Fibroblast of upper back skin (primary cell): ENCODE results near the gene CT47C1.

Experiments used
- DNase-seq: peaks from one replicate; pipeline ENCODE4 v3.0.0-alpha.2; 2013

CT47C1 gene

GRCh38 chrX:119075270-119076025, 2.7 kb downstream of the CT47C1 start:
- DNase-seq = no peak

- no peak for DNase-seq
Measured at GRCh38 chrX:119082278-119082677, 9.5 kb downstream of the CT47C1 start.

GRCh38 chrX:119084766-119085165, 12.0 kb downstream of the CT47C1 start:
- DNase-seq = no peak

- DNase-seq = no peak
Measured at GRCh38 chrX:119087121-119087520, 14.3 kb downstream of the CT47C1 start.

GRCh38 chrX:119089619-119090018, 16.8 kb downstream of the CT47C1 start:
- DNase-seq = no peak

GRCh38 chrX:119090627-119091026, 17.8 kb downstream of the CT47C1 start:
- no peak for DNase-seq

- peak; percentile 12 for DNase-seq
Measured at GRCh38 chrX:119093991-119094735, 21.4 kb downstream of the CT47C1 start.

- no peak for DNase-seq
Measured at GRCh38 chrX:119094819-119095218, 22.0 kb downstream of the CT47C1 start.

- DNase-seq = no peak
Measured at GRCh38 chrX:119095936-119096335, 23.1 kb downstream of the CT47C1 start.

GRCh38 chrX:119101168-119101567, 28.4 kb downstream of the CT47C1 start:
- DNase-seq = no peak

GRCh38 chrX:119105826-119106225, 33.0 kb downstream of the CT47C1 start:
- DNase-seq = peak; percentile 22

- no peak for DNase-seq
Measured at GRCh38 chrX:119107206-119107605, 34.4 kb downstream of the CT47C1 start.

- peak; percentile 48 for DNase-seq
Measured at GRCh38 chrX:119118780-119119395, 46.1 kb downstream of the CT47C1 start.

GRCh38 chrX:119121341-119121740, 48.5 kb downstream of the CT47C1 start:
- peak; percentile 25 for DNase-seq
